ENCODE results near the gene MATN1.

MATN1 gene

GRCh38 chr1:30755334-30755733 is 31.9 kb upstream of the MATN1 start:
- TF ChIP-seq CTCF (IDR thresholded peaks at IDR 0.05) = no peak

GRCh38 chr1:30754684-30755171 is 31.3 kb upstream of the MATN1 start:
- TF ChIP-seq CTCF (IDR thresholded peaks at IDR 0.05) = no peak

- no peak for TF ChIP-seq CTCF (IDR thresholded peaks at IDR 0.05)
These were observed 30.3 kb upstream of the MATN1 start for GRCh38 chr1:30753660-30754123.

- no peak for TF ChIP-seq CTCF (IDR thresholded peaks at IDR 0.05)
These were observed 29.7 kb upstream of the MATN1 start for GRCh38 chr1:30753118-30753517.

- no peak for TF ChIP-seq CTCF (IDR thresholded peaks at IDR 0.05)
These were observed 29.2 kb upstream of the MATN1 start for GRCh38 chr1:30752651-30752908.

GRCh38 chr1:30751830-30752650 is 28.7 kb upstream of the MATN1 start:
- no peak for TF ChIP-seq CTCF (IDR thresholded peaks at IDR 0.05)

- no peak for TF ChIP-seq CTCF (IDR thresholded peaks at IDR 0.05)
These were observed 27.4 kb upstream of the MATN1 start for GRCh38 chr1:30750731-30751291.

Data from LNCAP (cell line).